WI38 (cell line): Measurements from ENCODE around the gene DUSP22.
"Not testable (repeated sequence)": the region's sequence is repeated elsewhere in the genome, so short reads cannot be mapped to it uniquely, and the experiment has no call there.

Experiments
- H3K4me3 ChIP-seq: 2 replicates; pipeline ENCODE4 v1.5.1; 2011; ENCODE audit warnings: low read depth, mild to moderate bottlenecking, control low read depth, low read length
- TF ChIP-seq, protein P1 (sequence below): IDR thresholded peaks from 2 replicates; pipeline ENCODE4 v1.5.1; 2012; ENCODE audit warnings: low read depth, mild to moderate bottlenecking, control low read depth, low read length

Gene DUSP22

GRCh38 chr6:373031-373430 is 80.7 kb downstream of the DUSP22 start:
- no peak overlapping the region for H3K4me3 ChIP-seq
- TF ChIP-seq, protein P1, sequence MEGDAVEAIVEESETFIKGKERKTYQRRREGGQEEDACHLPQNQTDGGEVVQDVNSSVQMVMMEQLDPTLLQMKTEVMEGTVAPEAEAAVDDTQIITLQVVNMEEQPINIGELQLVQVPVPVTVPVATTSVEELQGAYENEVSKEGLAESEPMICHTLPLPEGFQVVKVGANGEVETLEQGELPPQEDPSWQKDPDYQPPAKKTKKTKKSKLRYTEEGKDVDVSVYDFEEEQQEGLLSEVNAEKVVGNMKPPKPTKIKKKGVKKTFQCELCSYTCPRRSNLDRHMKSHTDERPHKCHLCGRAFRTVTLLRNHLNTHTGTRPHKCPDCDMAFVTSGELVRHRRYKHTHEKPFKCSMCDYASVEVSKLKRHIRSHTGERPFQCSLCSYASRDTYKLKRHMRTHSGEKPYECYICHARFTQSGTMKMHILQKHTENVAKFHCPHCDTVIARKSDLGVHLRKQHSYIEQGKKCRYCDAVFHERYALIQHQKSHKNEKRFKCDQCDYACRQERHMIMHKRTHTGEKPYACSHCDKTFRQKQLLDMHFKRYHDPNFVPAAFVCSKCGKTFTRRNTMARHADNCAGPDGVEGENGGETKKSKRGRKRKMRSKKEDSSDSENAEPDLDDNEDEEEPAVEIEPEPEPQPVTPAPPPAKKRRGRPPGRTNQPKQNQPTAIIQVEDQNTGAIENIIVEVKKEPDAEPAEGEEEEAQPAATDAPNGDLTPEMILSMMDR: no peak

DNA sequence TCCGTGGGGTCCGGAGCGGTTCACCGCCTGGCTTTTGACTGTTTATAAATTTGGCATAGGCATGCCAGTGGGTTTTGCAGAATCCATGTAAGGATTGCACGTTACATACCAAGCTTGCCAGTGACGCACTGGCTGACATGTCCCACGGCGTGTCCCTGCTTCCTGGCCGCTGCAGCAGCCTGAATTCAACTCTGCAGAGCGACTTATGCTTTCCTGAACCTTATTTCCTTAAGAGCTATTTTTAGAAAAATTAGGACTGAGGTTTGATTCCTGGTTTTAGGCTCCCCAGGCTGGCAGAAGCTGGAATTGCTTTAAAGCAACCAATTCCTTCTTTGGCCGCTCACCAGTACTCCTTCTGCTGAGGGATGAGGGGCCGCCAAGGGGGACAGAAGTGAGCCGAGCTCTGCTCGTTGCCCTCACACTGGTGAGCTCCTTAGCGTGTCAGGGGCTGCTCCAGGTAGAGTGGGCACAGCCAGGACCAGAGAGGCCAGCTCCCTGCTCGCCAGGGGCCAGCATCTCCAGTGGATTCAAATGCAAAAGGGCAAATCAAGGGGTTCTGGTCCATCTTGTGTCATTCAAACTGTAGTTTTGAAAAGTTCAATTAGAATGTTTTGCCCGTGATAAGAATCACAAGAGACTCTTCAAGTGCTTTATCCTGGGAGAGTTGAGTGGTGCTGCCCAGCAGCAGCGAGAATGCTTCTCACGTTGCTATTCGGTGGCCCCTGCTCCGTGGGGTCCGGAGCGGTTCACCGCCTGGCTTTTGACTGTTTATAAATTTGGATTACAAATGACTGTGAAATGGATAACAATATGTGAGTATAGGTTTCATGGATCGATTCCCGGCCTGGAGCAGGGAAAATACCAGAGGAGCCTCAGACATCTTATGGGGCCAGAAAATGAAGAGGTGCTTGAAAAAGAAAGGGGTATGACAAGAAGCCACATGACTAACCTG is 81.8 kb downstream of the DUSP22 start:
- H3K4me3 ChIP-seq: no peak overlapping the region
- TF ChIP-seq, protein P1: no peak

- TF ChIP-seq, protein P1: no peak
- H3K4me3 ChIP-seq: no peak overlapping the region
Observed at GRCh38 chr6:374956-375355, 82.7 kb downstream of the DUSP22 start.

GRCh38 chr6:376827-377640 is 84.7 kb downstream of the DUSP22 start:
- TF ChIP-seq, protein P1: no peak
- no peak overlapping the region for H3K4me3 ChIP-seq

DNA sequence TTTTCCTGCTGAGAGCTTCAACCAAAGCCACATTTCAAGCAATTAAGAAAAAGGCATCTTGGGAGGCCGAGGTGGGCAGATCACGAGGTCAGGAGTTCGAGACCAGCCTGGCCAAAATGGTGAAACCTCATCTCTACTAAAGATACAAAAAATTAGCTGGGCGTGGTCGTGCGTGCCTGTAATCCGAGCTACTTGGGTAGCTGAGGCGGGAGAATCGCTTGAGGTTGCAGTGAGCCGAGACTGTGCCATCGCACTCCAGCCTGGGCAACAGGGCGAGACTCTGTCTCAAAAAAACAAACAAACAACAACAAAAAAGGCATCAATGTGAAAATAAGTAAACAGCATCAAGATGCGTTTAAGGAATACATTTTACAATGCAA is 85.3 kb downstream of the DUSP22 start:
- not testable (repeated sequence) for H3K4me3 ChIP-seq

DNA sequence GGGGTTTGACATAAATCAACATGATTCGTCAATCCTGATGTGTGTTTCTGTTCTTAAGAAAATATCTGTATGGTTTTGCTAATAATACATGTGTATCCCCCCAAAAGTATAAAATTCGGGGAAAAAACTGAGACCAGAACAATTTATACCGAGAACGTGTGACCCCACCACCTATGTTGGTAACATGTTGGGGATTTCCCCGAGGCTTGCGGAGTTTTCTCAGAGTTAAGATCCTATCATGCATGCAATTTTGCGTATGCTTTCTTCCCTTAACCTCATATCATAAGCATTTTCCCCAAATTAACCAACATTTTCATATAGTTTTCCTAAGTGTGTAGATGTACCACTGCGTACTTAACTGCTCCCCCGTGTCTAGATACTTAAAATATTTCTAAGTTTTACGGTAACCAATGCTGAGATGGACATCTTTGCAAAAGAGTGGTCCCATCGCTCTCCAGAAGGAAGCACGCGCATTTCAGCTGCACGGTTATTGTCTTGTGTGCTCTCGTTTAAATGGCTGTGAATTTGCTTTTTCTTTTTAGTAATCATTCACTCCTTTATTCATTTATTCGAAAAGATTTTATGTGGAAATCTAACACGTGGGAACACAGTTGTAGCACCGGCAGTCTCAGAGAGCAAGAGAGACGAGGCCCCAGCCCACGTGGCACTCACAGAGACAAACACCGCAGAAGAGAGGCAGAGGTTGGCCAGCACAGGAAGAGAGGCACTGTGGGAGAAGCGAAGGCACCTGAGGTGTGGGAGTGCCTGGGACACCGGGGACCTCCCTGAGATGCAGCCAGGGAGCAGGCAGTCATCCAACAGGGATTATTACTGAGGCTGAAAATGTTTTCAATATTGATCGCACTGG is 86.0 kb downstream of the DUSP22 start:
- TF ChIP-seq, protein P1: no peak
- H3K4me3 ChIP-seq: no peak overlapping the region

DNA sequence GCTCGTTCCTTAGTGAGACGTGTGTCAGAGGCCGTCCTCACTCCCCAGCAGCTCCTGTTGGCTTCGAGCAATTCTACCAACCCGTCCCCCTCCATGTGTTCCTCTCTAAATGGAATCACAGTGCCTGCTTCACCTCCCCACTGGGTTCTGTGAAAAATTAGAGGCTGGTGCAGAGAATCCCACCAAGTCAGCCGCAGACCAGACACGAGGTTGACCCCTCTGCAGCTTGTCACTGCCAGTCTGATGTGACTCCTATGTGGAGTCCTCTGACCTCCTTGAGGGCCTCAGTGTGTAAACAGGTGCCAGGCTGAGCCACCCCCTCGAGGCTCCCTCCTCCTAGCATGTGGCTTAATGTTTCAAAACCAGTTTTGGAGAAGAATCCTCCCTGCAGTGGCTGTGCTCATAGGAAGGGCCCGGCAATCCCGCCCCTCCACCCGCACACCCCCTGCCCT is 86.7 kb downstream of the DUSP22 start:
- H3K4me3 ChIP-seq: no peak overlapping the region
- TF ChIP-seq, protein P1: no peak
